IMR-90 (cell line): Measurements from ENCODE around the gene PLCH1. TPM values are rescaled to one million over a fixed set of nuclear protein-coding genes. Genes with fewer than 3 reads are reported as not detected.

Experiments used
- ATAC-seq: fragments of 200-7000 bp; cut with Tn5 transposase; 2 replicates; pipeline ENCODE4 v1.9.1; 2020; ENCODE audit warnings: low read depth, mild to moderate bottlenecking, moderate library complexity
- BruUV-seq: library from RNA; stranded (reverse); fragments of 400-500 nt; replicated peaks from 2 replicates; lab custom pipeline; 2021; lab: Mats Ljungman, UMichigan
- CTCF ChIA-PET: fragments of 300-600 bp; formaldehyde crosslinking; extraction: SDS; loops from one replicate; lab custom pipeline; 2021; ENCODE audit warnings: antibody characterized with exemption; lab: Yijun Ruan, JAX
- POLR2A ChIA-PET: fragments of 300-600 bp; sonication (Branson Sonifier 250); formaldehyde crosslinking; loops from one replicate; lab custom pipeline; 2022; ENCODE audit warnings: antibody characterized with exemption; ENCODE audit not compliant: unreplicated experiment; lab: Charles Lee
- DNase-seq: peaks from one replicate; pipeline ENCODE4 v3.0.0; 2013
- H2AFZ ChIP-seq: replicated peaks from 2 replicates; pipeline ENCODE3; 2013; ENCODE audit warnings: low read length, mild to moderate bottlenecking; ENCODE audit not compliant: poor library complexity
- H2AK5ac ChIP-seq: 2 replicates; pipeline ENCODE4 v1.6.1; 2013; ENCODE audit warnings: low read depth, low read length, inconsistent platforms
- H2AK9ac ChIP-seq: replicated peaks from 2 replicates; pipeline ENCODE3; 2013; ENCODE audit warnings: mild to moderate bottlenecking, low read depth, low read length, moderate library complexity; ENCODE audit not compliant: poor library complexity
- H2BK120ac ChIP-seq: 2 replicates; pipeline ENCODE4 v1.6.1; 2013; ENCODE audit warnings: low read depth, low read length, inconsistent platforms
- H2BK15ac ChIP-seq: 3 replicates; pipeline ENCODE4 v1.6.1; 2013; ENCODE audit warnings: low read depth, low read length, inconsistent platforms
- H2BK20ac ChIP-seq: 2 replicates; pipeline ENCODE4 v1.6.1; 2013; ENCODE audit warnings: low read depth, mild to moderate bottlenecking, inconsistent platforms, low read length, moderate library complexity
- H2BK5ac ChIP-seq: 2 replicates; pipeline ENCODE4 v1.6.1; 2013; ENCODE audit warnings: mild to moderate bottlenecking, low read depth, low read length, inconsistent platforms; ENCODE audit not compliant: poor library complexity, severe bottlenecking
- H3K14ac ChIP-seq: replicated peaks from 2 replicates; pipeline ENCODE4 v1.6.1; 2013; ENCODE audit warnings: low read depth, low read length, inconsistent platforms
- H3K18ac ChIP-seq: 2 replicates; pipeline ENCODE4 v1.6.1; 2013; ENCODE audit warnings: low read depth, low read length, control low read depth
- H3K23ac ChIP-seq: 2 replicates; pipeline ENCODE4 v1.6.1; 2013; ENCODE audit warnings: low read depth, low read length, inconsistent platforms
- H3K27ac ChIP-seq: 2 replicates; pipeline ENCODE4 v1.5.1; 2013; ENCODE audit warnings: mild to moderate bottlenecking, control low read depth, low read length; ENCODE audit not compliant: insufficient read depth
- H3K27me3 ChIP-seq: 2 replicates; pipeline ENCODE4 v1.6.1; 2013; ENCODE audit warnings: low read length; ENCODE audit not compliant: control insufficient read depth, insufficient read depth
- H3K36me3 ChIP-seq: 2 replicates; pipeline ENCODE4 v1.6.1; 2013; ENCODE audit warnings: low read length, mixed read lengths; ENCODE audit not compliant: control insufficient read depth, insufficient read depth
- H3K4ac ChIP-seq: 2 replicates; pipeline ENCODE4 v1.6.1; 2013; ENCODE audit warnings: low read depth, low read length, inconsistent platforms
- H3K4me1 ChIP-seq: 2 replicates; pipeline ENCODE4 v1.6.1; 2013; ENCODE audit warnings: low read length, mixed read lengths; ENCODE audit not compliant: control insufficient read depth, insufficient read depth
- H3K4me2 ChIP-seq: 2 replicates; pipeline ENCODE4 v1.6.1; 2013; ENCODE audit warnings: low read depth, mild to moderate bottlenecking, control low read depth, low read length, moderate library complexity
- H3K4me3 ChIP-seq: 2 replicates; pipeline ENCODE4 v1.5.1; 2013; ENCODE audit warnings: low read depth, mild to moderate bottlenecking, control low read depth, low read length, moderate library complexity; ENCODE audit not compliant: insufficient read depth
- H3K56ac ChIP-seq: 2 replicates; pipeline ENCODE4 v1.6.1; 2013; ENCODE audit warnings: low read length, inconsistent platforms; ENCODE audit not compliant: insufficient read depth; ENCODE audit errors: extremely low read depth
- H3K79me1 ChIP-seq, 2 experiments: 2 replicates each; pipeline ENCODE4 v1.6.1; 2013; ENCODE audit warnings: low read length in 2 of 2, inconsistent platforms in 1 of 2, low read depth in 1 of 2
- H3K9ac ChIP-seq: 2 replicates; pipeline ENCODE4 v1.6.1; 2013; ENCODE audit warnings: low read depth, low read length, control low read depth
- H3K9me1 ChIP-seq: 2 replicates; pipeline ENCODE4 v1.6.1; 2013; ENCODE audit warnings: low read length, inconsistent platforms; ENCODE audit not compliant: insufficient read depth
- H3K9me3 ChIP-seq: 2 replicates; pipeline ENCODE4 v1.6.1; 2013; ENCODE audit warnings: low read length; ENCODE audit not compliant: control insufficient read depth, insufficient read depth
- H4K20me1 ChIP-seq: 2 replicates; pipeline ENCODE4 v1.6.1; 2013; ENCODE audit warnings: low read length, inconsistent platforms; ENCODE audit not compliant: insufficient read depth
- H4K5ac ChIP-seq: 2 replicates; pipeline ENCODE4 v1.6.1; 2013; ENCODE audit warnings: mild to moderate bottlenecking, low read depth, low read length, control low read depth
- H4K8ac ChIP-seq, 2 experiments: 2 replicates each; pipeline ENCODE4 v1.6.1; 2013; ENCODE audit warnings: low read depth in 2 of 2, low read length in 2 of 2, control low read depth in 1 of 2, inconsistent platforms in 1 of 2
- H4K91ac ChIP-seq: 2 replicates; pipeline ENCODE4 v1.6.1; 2013; ENCODE audit warnings: low read depth, low read length, inconsistent platforms; ENCODE audit not compliant: insufficient read depth
- BHLHE40 ChIP-seq: fragments of 150-350 bp; IDR thresholded peaks from 2 replicates; pipeline ENCODE4 v1.6.1; 2016; ENCODE audit warnings: mild to moderate bottlenecking, low read depth, low read length
- CEBPB ChIP-seq: IDR thresholded peaks from 2 replicates; pipeline ENCODE4 v1.6.1; 2012; ENCODE audit warnings: low read depth, low read length, improper control_type of control experiment
- CHD1 ChIP-seq: IDR thresholded peaks from 2 replicates; pipeline ENCODE4 v1.6.1; 2012; ENCODE audit warnings: low read depth, low read length, improper control_type of control experiment
- FOS ChIP-seq: fragments of 150-350 bp; IDR thresholded peaks from 2 replicates; pipeline ENCODE4 v1.6.1; 2016; ENCODE audit warnings: low read depth, low read length
- MAZ ChIP-seq: IDR thresholded peaks from 2 replicates; pipeline ENCODE4 v1.6.1; 2012; ENCODE audit warnings: low read depth, mild to moderate bottlenecking, low read length, improper control_type of control experiment, moderate library complexity, borderline replicate concordance
- MXI1 ChIP-seq: IDR thresholded peaks from 2 replicates; pipeline ENCODE4 v1.6.1; 2012; ENCODE audit warnings: low read depth, mild to moderate bottlenecking, low read length, moderate library complexity, borderline replicate concordance
- POLR2A ChIP-seq: IDR thresholded peaks from 2 replicates; pipeline ENCODE4 v1.6.1; 2012; ENCODE audit warnings: mild to moderate bottlenecking, low read depth, low read length
- RAD21 ChIP-seq: IDR thresholded peaks from 2 replicates; pipeline ENCODE4 v1.6.1; 2012; ENCODE audit warnings: low read length, improper control_type of control experiment
- SMC3 ChIP-seq: fragments of 150-350 bp; IDR thresholded peaks from 2 replicates; pipeline ENCODE4 v1.6.1; 2016; ENCODE audit warnings: low read depth, mild to moderate bottlenecking, antibody characterized with exemption, low read length, moderate library complexity
- WGBS, 2 experiments: methylation state at CpG; one replicate each; pipeline versions ENCODE4 v1.1.5 to v1.1.7; 2013; ENCODE audit warnings: missing lambda C conversion rate in 2 of 2; ENCODE audit not compliant: insufficient read length in 1 of 2; ENCODE audit errors: extremely low coverage in 2 of 2; 5-methylcytosine and 5-hydroxymethylcytosine counted together
- dilution Hi-C: fragments of 300-500 bp; cut with HindIII; formaldehyde crosslinking; loops from one replicate; pipeline ENCODE4 v1.14.3; 2018; ENCODE audit warnings: low sequenced_read_pairs; ENCODE audit not compliant: unreplicated experiment
- in situ Hi-C: fragments of 300-500 bp; cut with MboI; formaldehyde crosslinking; loops from 3 replicates; pipeline ENCODE4 v1.14.3; 2019; ENCODE audit warnings: low sequenced_read_pairs, inconsistent platforms, mixed read lengths
- intact Hi-C: fragments of 100-400 bp; cut with micrococcal nuclease; formaldehyde crosslinking; loops from 2 replicates; pipeline ENCODE4 v1.10.0; 2022
- polyA plus RNA-seq, 3 experiments: library from polyadenylated mRNA; depleted of rRNA; stranded (reverse); fragments of >200 nt; gene quantifications; 2 replicates each; pipeline ENCODE4 v1.2.3, GENCODE V29; 2012; ENCODE audit warnings: low replicate concordance in 1 of 3
- total RNA-seq: library from RNA; depleted of rRNA; stranded (reverse); fragments of >200 nt; gene quantifications from 2 replicates; pipeline ENCODE4 v1.2.3, GENCODE V29; 2012
- TF ChIP-seq, protein P1 (sequence below): conservative IDR thresholded peaks from 2 replicates; pipeline ENCODE4 v1.5.1; 2012; ENCODE audit warnings: mild to moderate bottlenecking, low read depth, low read length, improper control_type of control experiment
- TF ChIP-seq, protein P2 (sequence below): fragments of 150-350 bp; IDR thresholded peaks from 2 replicates; pipeline ENCODE4 v1.6.1; 2017; ENCODE audit warnings: mild to moderate bottlenecking, antibody characterized with exemption, low read length, low read depth
- TF ChIP-seq, protein P3 (sequence below): fragments of 150-350 bp; IDR thresholded peaks from 2 replicates; pipeline ENCODE4 v1.6.1; 2016; ENCODE audit warnings: low read depth, mild to moderate bottlenecking, low read length, moderate library complexity, borderline replicate concordance

PLCH1 gene
- total and polyA plus RNA-seq, 2 of the 4 experiments (the other 2 are of a cell fraction), result not detected

DNA sequence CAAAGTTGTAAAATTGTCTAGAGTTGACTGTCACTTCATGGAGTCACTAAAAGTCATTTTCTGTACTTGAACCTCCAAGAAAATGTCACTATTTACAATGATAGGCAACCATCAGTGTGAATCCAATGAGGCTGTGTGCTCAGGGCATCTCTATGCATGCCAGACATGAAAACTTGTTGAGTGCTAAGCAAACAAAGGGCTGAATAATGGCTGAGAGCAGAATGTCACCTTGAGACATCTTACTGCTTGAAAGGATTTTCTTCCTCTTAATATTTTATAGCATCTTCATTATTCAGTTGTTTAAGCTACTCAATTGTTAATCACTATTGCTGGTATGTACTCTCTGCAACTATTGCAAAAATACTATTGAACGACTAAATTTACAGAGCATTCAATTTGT, 184.7 kb downstream of the PLCH1 start:
- Histone ChIP-seq H2AK9ac (no peak overlapping the region), H3K14ac (no peak overlapping the region), H3K18ac (no peak overlapping the region), H4K8ac (no peak overlapping the region), H3K36me3 (no peaks in the 10 kb centered on the region), H2AK5ac (no peak overlapping the region), H3K79me1 (no peaks in the 10 kb centered on the region), H2BK5ac (no peak overlapping the region), H3K9ac (no peak overlapping the region), H3K4me3 (no peak overlapping the region), H3K56ac (no peak overlapping the region), H2BK120ac (no peak overlapping the region), H3K4me1 (no peaks in the 10 kb centered on the region), H2BK20ac (no peak overlapping the region), H2AFZ (no peak overlapping the region), H4K5ac (no peak overlapping the region), H3K27ac (no peak overlapping the region), H4K20me1 (no peaks in the 10 kb centered on the region), H3K9me3 (no peaks in the 10 kb centered on the region; the same call in 1 of the 2 replicates), H3K27me3 (no peaks in the 10 kb centered on the region), H3K4ac (no peak overlapping the region), H2BK15ac (no peak overlapping the region), H4K91ac (no peak overlapping the region), H3K9me1 (no peaks in the 10 kb centered on the region), H3K23ac (no peak overlapping the region), H3K4me2 (no peak overlapping the region)
- WGBS, 2 experiments, result no CpG with 5 or more reads among the region's 1 CpG
- ChIA-PET POLR2A (no interaction called here), CTCF (no interaction called here)
- no TSS peak for BruUV-seq
- in situ Hi-C loops (no loop called here), dilution Hi-C loops (no loop called here), intact Hi-C loops (no loop called here)
- DNase-seq, result no peak
- TF ChIP-seq FOS, result no peak
- TF ChIP-seq, protein P1, sequence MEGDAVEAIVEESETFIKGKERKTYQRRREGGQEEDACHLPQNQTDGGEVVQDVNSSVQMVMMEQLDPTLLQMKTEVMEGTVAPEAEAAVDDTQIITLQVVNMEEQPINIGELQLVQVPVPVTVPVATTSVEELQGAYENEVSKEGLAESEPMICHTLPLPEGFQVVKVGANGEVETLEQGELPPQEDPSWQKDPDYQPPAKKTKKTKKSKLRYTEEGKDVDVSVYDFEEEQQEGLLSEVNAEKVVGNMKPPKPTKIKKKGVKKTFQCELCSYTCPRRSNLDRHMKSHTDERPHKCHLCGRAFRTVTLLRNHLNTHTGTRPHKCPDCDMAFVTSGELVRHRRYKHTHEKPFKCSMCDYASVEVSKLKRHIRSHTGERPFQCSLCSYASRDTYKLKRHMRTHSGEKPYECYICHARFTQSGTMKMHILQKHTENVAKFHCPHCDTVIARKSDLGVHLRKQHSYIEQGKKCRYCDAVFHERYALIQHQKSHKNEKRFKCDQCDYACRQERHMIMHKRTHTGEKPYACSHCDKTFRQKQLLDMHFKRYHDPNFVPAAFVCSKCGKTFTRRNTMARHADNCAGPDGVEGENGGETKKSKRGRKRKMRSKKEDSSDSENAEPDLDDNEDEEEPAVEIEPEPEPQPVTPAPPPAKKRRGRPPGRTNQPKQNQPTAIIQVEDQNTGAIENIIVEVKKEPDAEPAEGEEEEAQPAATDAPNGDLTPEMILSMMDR, result no peak
- TF ChIP-seq, protein P2, sequence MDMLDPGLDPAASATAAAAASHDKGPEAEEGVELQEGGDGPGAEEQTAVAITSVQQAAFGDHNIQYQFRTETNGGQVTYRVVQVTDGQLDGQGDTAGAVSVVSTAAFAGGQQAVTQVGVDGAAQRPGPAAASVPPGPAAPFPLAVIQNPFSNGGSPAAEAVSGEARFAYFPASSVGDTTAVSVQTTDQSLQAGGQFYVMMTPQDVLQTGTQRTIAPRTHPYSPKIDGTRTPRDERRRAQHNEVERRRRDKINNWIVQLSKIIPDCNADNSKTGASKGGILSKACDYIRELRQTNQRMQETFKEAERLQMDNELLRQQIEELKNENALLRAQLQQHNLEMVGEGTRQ, result no peak
- no peak for TF ChIP-seq RAD21
- no peak for TF ChIP-seq MXI1
- TF ChIP-seq POLR2A, result no peak
- no peak for TF ChIP-seq BHLHE40
- no peak for TF ChIP-seq CHD1
- TF ChIP-seq CEBPB, result no peak
- TF ChIP-seq, protein P3, sequence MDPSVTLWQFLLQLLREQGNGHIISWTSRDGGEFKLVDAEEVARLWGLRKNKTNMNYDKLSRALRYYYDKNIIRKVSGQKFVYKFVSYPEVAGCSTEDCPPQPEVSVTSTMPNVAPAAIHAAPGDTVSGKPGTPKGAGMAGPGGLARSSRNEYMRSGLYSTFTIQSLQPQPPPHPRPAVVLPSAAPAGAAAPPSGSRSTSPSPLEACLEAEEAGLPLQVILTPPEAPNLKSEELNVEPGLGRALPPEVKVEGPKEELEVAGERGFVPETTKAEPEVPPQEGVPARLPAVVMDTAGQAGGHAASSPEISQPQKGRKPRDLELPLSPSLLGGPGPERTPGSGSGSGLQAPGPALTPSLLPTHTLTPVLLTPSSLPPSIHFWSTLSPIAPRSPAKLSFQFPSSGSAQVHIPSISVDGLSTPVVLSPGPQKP, result no peak
- no peak for TF ChIP-seq MAZ
- no peak for TF ChIP-seq SMC3
- no peak for ATAC-seq
